ENCODE measurements around the gene IL1RAPL2. TPM values are rescaled to one million over a fixed set of nuclear protein-coding genes. Genes with fewer than 3 reads are reported as not detected.

The IL1RAPL2 gene
- total and polyA plus RNA-seq, 2 donors (not counting 3 experiments of a cell fraction or from before 2014, with no cell fraction given): not detected

DNA sequence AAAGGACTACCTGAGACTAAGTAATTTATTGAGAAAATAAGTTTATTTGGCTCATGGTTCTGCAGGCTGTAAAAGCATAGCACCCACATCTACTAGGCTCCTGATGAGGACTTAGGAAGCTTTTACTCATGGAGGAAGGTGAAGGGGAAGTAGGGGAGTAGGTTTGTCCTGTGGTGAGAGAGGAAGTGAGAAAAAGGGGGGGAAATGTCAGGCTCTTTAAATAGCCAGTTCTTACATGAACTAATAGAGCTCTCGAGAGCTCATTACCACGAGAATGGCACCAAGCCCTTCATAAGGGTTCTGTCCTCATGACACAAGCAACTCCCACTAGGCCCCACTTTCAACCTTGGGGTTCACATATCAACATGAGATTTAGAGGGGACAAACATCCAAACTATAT is 1130.9 kb downstream of the IL1RAPL2 start:
- no peaks in the 10 kb centered on the region for H4K20me1 ChIP-seq (replicated peaks; ENCODE audit: control insufficient read depth, extremely low read depth, insufficient read depth, low read length)
- CTCF ChIA-PET: no interaction called here
- H3K9me1 ChIP-seq (replicated peaks; ENCODE audit: control insufficient read depth, extremely low read depth, insufficient read depth, low read length): no peaks in the 10 kb centered on the region
- no peaks in the 10 kb centered on the region for H3K79me2 ChIP-seq (ENCODE audit: control insufficient read depth, insufficient read depth, low read length)
- FAIRE-seq (no peak), DNase-seq (ENCODE audit: low read depth, low spot score) (no peak)
- H3K4me3 ChIP-seq (replicated peaks in 1 of 3; ENCODE audit: insufficient read depth in 1 of 3, low read depth in 1 of 3, low read length in 3 of 3): no peak overlapping the region
- H3K36me3 ChIP-seq (ENCODE audit: control insufficient read depth in 2 of 2, extremely low read depth in 1 of 2, insufficient read depth in 2 of 2, low read length in 2 of 2): no peaks in the 10 kb centered on the region
- no peaks in the 10 kb centered on the region for H3K27me3 ChIP-seq (ENCODE audit: control insufficient read depth in 2 of 2, insufficient read depth in 2 of 2, low read length in 2 of 2)
- H3K4me1 ChIP-seq (ENCODE audit: control insufficient read depth, extremely low read depth, insufficient read depth, low read length): no peaks in the 10 kb centered on the region
- TF ChIP-seq GATA2 (IDR thresholded peaks at IDR 0.05; ENCODE audit: insufficient read depth, insufficient read length, low read depth, low read length): no peak
- dilution Hi-C loops (cut with MboI; ENCODE audit: extremely low pct_ligation_motif_present, low sequenced_read_pairs): no loop called here
- POLR2A ChIA-PET: no interaction called here
- H2AFZ ChIP-seq (ENCODE audit: low read depth, low read length): no peak overlapping the region
- no peaks in the 10 kb centered on the region for H3K9me3 ChIP-seq (replicated peaks; ENCODE audit: control insufficient read depth, insufficient read depth, low read length)
- H3K27ac ChIP-seq (ENCODE audit: insufficient read depth, low read depth, low read length): no peak overlapping the region
- no TSS peak for BruUV-seq (replicated peaks)
- no peak overlapping the region for H3K4me2 ChIP-seq (ENCODE audit: insufficient read depth, low read length)
- no peak overlapping the region for H3K9ac ChIP-seq (replicated peaks; ENCODE audit: extremely low read depth, insufficient read depth, low read length)
- intact Hi-C loops (cut with micrococcal nuclease): no loop called here

DNA sequence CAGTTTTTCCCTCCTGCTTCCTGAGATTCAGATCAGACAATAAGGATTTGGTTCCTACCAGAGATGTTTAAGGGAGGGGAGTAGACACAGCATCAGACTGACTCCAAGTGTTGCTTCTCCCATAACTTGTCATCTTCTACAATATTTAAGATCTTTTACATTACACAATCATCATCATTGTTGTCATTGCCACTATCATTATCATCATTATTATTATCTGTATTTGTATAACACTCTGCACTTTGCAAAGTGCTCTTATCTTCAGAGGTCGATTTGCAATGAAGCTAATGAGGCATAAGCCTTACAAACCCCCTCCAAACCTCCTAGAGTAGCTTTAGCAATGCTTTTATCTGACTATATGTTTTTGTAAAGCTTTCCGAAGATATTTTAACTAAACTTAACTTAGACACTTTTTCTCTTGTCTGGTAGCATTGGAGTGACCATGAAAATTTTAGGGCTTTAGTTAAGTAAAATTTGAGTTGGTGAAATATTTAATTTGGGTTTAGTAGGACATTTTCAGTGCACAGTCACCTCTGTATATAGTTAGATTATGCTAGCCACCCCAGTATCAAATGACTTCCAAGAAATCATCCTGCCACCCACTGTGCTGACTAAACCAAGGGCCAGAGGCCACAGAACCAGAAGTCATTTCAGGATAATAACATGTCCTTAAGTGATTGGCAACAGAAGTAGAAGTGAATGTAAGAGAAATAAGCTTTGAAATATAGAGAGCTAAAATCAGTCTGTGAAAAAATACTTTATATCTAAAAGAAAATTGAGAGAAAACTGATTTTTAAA is 1132.2 kb downstream of the IL1RAPL2 start:
- H3K4me2 ChIP-seq (ENCODE audit: insufficient read depth, low read length): no peak overlapping the region

More for the DNA sequence above, 1132.2 kb downstream of the IL1RAPL2 start:
- intact Hi-C loops (cut with micrococcal nuclease): no loop called here
- H2AFZ ChIP-seq (ENCODE audit: low read depth, low read length): no peak overlapping the region
- H3K36me3 ChIP-seq (ENCODE audit: control insufficient read depth in 2 of 2, extremely low read depth in 1 of 2, insufficient read depth in 2 of 2, low read length in 2 of 2): no peaks in the 10 kb centered on the region
- no peak overlapping the region for H3K27ac ChIP-seq (ENCODE audit: insufficient read depth, low read depth, low read length)
- TF ChIP-seq, protein P1, sequence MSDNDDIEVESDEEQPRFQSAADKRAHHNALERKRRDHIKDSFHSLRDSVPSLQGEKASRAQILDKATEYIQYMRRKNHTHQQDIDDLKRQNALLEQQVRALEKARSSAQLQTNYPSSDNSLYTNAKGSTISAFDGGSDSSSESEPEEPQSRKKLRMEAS (IDR thresholded peaks at IDR 0.05; ENCODE audit: insufficient read depth, insufficient read length): no peak
- TF ChIP-seq FOS (IDR thresholded peaks at IDR 0.05; ENCODE audit: borderline replicate concordance, insufficient read depth, low read length) (no peak), EZH2 (IDR thresholded peaks at IDR 0.05; ENCODE audit: borderline replicate concordance, low read depth, low read length, severe bottlenecking) (no peak), POLR2AphosphoS5 (IDR thresholded peaks at IDR 0.05; ENCODE audit: insufficient read depth, low read depth, low read length) (no peak)
- CTCF ChIA-PET: no interaction called here
- DNase-seq (ENCODE audit: low read depth, low spot score) (no peak), FAIRE-seq (no peak)
- POLR2A ChIA-PET: no interaction called here
- H3K27me3 ChIP-seq (ENCODE audit: control insufficient read depth in 2 of 2, insufficient read depth in 2 of 2, low read length in 2 of 2): no peaks in the 10 kb centered on the region
- H3K4me1 ChIP-seq (ENCODE audit: control insufficient read depth, extremely low read depth, insufficient read depth, low read length): no peaks in the 10 kb centered on the region
- BruUV-seq (replicated peaks): no TSS peak
- dilution Hi-C loops (cut with MboI; ENCODE audit: extremely low pct_ligation_motif_present, low sequenced_read_pairs): no loop called here
- H3K9me1 ChIP-seq (replicated peaks; ENCODE audit: control insufficient read depth, extremely low read depth, insufficient read depth, low read length): no peaks in the 10 kb centered on the region
- no peak overlapping the region for H3K9ac ChIP-seq (replicated peaks; ENCODE audit: extremely low read depth, insufficient read depth, low read length)
- no peaks in the 10 kb centered on the region for H4K20me1 ChIP-seq (replicated peaks; ENCODE audit: control insufficient read depth, extremely low read depth, insufficient read depth, low read length)
- H3K79me2 ChIP-seq (ENCODE audit: control insufficient read depth, insufficient read depth, low read length): no peaks in the 10 kb centered on the region
- no peak overlapping the region for H3K4me3 ChIP-seq (replicated peaks in 1 of 3; ENCODE audit: insufficient read depth in 1 of 3, low read depth in 1 of 3, low read length in 3 of 3)
- no peaks in the 10 kb centered on the region for H3K9me3 ChIP-seq (replicated peaks; ENCODE audit: control insufficient read depth, insufficient read depth, low read length)
